GM18502 (cell line): ENCODE results near the gene CADM4.
"Not testable (repeated sequence)": the region's sequence is repeated elsewhere in the genome, so short reads cannot be mapped to it uniquely, and the experiment has no call there.

Experiments
- ATAC-seq: cut with Tn5 transposase; IDR thresholded peaks from one replicate; pipeline ENCODE4 v1.9.1; 2021; ENCODE audit warnings: mild to moderate bottlenecking; ENCODE audit not compliant: unreplicated experiment, poor library complexity

CADM4 gene

DNA sequence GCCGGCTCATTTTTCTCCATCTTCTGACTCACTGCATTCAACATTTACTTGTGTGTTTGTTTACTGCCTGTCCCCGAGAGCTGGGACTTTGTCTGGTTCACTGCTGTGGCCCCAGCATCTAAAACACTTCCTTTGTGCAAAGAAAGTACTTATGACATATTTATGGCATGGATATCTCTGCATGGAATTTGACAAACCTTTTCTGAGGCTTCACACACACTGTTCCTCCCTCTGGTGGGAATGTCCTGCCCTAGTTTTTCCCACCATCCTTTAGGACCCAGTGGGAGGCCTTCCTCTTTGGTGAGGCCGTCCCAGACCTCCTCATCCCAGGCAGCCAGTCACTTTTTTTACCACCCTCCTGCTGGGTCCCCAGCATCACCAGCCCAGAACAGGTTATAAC lies 29.2 kb downstream of the CADM4 start:
- ATAC-seq = no peak

DNA sequence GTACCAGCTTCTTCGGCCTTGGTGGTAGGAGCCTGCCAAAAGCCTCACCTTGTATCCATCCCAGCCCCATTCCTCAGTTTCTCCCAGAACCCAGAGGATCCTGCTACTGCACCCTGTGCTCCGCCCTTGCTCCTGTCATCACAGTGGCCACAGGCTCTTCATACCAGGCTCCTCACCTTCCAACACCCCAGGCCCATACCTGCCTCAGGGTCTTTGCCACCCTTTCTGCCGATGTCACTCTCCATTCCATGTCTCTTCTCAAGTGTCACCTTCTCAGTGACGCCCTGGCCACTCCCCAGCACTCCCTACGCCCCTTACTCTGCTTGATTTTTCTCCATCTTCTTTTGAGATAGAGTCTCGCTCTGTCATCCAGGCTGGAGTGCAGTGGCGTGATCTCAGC lies 29.8 kb downstream of the CADM4 start:
- no peak for ATAC-seq

DNA sequence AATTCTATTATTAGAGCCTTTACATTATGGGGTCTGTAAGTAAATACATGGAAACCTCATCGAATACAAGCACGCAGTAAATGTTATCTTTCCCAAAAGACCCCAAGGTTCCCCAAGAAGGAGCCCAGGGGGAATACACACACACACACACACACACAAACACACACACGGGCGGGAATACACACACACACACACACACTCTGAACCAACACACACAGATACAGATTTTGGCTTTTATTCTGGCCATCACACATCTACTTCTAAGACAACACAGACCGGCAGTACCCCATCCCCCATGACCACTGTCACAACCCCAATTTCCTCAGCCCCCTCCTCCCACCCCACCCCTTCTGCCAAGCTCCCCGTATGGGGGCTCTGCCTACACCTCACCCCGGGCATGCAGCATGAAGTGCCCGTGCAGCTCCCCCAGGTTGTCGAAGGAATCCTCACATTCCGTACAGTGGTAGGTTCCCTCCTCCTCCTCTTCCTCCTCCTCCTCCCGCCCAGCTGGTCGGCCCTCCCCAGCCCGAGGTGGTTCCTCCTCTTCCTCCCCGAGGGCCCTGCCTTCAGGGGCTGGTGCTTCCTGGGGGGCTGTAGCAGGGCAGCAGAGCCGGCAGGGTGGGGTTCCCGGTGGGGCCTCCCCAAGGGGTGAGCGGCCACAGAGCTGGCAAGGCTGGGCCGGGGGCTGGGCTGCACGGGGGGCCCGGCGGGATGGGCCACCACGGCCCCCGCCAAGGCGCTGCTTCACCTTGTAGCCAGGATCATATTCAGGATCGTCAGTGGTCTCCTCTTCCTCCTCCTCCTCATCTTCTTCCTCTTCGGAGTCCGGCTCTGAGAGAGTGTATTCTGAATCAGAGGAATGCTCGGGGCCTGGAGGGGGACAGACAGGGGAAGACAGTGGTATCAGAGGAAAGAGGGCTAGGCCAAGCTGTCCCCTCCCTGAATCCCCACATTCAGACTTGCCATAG lies 32.1 kb downstream of the CADM4 start:
- no peak for ATAC-seq

DNA sequence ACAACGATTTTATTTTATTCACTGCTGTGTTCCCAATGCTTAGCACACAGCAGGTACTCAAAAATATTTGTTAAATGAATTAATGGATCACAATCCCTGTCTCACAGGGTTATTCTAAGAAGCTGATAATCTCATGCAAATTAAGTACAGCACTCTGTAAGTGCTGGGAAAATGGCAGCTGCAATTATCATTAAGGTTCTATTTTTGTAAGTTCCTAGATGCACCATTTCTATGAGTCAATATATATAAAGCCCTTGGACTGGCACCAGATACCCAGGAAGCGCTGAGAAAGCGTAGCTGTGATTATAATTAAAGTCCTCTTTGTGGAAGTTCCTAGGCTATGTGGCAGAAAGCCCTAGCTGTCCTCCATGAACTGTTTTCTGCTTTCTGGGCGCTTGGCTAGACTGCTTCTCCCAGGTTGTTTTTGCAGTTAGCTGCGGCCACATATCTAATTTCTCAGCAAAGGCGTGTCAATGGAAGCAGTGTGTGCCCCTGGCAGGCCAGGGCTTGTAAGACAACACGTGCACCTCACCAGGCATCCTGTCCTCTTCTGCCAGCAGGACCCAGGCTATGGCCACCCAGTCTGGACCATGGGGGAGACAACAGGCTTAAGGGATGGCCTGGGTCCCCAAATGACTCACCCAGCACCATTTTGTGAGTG lies 33.0 kb downstream of the CADM4 start:
- no peak for ATAC-seq

DNA sequence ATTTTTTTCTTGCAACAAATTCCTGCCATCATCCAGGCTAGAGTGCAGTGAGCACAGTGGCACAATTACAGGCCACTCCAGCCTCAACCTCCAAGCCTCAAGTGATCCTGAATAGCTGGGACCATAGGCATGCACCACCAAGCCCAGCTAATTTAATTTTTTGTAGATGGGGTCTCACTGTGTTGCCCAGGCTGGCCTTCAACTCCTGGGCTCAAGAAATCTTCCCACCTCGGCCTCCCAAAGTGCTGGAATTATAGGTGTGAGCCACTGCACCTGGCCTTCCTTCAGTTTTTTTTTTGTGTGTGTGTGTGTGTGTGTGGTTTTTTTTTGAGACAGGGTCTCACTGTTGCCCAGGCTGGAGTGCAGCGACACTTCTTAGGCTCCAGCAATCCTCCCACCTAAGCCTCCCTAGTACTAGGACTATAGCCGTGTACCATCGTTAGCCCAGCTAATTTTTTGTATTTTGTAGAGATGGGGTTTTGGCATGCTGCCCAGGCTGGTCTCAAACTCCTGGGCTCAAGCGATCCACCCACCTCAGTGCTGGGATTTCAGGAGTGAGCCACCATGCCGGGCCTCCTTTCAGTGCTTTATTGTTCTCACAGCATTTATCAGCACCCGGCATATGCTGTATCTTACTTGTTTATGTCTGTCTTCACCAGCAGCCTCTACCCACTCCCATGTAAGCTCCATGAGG lies 33.6 kb downstream of the CADM4 start:
- ATAC-seq = no peak

DNA sequence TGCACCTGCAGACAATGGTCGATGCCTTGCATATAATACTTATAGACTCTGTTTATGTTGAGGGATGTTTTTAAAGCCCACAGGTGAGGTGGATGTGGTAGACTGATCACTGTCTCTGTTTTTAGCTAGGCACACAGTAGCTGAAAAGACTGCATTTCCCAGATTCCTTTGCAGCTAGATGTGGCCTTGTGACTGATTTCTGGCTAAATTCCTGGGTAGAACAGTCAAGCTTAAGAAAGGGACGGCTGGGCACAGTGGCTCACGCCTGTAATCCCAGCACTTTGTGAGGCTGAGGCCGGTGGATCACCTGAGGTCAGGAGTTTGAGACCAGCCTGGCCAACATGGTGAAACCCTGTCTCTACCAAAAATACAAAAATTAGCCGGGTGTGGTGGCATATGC lies 39.3 kb downstream of the CADM4 start:
- ATAC-seq = not testable (repeated sequence)

DNA sequence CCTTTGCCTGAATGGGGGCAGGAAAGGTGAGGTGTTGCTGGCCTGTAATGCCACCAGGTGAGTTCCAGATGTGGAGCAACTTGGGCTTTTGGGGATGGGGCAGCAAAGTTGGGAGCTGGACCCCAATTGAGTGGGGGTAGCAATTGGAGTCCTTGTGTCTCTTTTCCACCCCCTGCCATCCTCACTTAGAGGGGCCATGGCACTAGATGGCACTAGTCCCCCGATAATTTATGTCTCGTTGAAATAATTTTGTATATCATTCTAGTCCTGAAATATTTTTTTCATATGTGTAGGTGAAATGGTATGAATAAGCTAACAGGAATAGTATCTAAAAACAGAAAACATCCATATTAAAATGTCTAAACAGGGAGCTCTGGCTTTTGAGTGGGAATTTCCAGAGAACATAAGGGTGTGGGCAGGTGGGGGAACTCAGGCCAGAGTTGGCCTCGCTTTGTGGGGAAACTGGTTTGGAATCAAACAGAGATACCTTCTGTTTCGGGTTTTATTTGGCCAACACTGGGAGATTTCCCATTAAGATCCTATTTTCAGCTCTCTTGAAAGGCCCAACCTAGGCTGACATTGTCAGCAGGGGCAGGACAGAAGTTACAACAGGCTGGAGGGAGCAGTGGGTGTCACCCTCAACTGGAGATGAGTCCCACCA lies 39.9 kb downstream of the CADM4 start:
- ATAC-seq = no peak

DNA sequence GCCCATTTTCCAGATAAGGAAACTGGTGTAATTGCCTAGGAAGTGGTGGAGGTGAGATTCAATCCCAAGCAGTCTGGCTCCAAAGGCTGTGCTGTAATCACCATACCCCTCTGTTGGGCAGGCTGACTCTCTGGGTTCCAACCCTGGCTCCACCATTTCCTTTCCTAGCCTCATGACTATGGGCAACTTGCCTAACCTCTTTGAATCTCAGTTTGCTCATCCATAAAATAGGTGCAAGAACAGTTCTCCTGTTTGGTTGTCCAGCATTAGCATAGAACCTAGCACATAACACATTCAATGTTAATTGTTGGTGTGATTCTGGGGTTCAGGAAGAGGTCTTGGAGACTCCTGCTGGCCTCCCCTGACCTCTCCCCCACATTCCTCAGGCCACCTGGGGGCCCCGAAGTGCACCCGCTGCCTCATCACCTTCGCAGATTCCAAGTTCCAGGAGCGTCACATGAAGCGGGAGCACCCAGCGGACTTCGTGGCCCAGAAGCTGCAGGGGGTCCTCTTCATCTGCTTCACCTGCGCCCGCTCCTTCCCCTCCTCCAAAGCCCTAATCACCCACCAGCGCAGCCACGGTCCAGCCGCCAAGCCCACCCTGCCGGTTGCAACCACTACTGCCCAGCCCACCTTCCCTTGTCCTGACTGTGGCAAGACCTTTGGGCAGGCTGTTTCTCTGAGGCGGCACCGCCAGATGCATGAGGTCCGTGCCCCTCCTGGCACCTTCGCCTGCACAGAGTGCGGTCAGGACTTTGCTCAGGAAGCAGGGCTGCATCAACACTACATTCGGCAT lies 41.0 kb downstream of the CADM4 start:
- no peak for ATAC-seq

DNA sequence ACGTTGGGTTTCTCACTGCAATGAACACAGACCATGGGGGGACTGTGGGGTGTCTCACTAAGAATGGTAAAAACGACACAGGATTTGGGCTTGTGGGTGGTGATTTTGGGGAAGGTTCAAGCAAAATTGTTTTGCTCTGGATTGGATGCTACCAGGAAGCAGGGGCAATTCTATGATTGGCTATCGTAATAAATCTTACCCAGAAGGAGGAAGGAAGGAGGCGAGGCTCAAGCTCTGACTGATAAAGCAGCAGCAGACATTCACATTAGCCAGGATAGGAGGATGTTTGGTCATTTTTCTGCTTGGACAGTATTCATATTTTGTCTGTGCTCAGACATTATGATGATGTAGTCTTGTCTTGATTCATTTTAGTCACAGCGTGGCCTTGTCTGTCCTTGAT lies 41.8 kb downstream of the CADM4 start:
- ATAC-seq = no peak

DNA sequence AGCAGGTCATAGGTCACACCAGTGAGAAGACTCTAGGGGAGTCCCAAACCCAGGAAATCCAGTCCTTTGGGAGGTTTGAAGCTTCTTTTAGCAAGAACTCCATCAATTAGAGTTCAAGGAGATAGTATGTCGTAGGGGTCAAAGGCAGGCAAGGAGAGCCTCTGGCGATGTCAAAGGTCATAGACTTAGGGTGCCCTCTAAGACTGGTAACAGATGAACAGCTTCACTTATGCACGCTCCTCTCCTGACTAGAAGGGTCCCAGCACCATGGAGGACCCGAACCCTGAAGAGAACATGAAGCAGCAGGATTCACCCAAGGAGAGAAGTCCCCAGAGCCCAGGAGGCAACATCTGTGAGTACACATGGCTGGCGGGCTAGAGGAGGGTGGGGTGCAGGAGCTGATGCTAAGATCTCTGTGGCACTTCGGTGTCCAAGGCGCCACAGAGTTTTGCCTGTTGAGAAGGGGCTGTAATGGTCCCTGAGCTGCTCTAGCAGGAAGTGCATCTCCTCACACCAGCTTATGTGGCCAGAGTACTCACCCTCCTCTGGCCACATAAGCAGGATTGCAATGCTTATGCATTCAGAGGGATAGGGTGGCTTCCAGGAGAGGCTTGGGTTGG lies 42.7 kb downstream of the CADM4 start:
- no peak for ATAC-seq

DNA sequence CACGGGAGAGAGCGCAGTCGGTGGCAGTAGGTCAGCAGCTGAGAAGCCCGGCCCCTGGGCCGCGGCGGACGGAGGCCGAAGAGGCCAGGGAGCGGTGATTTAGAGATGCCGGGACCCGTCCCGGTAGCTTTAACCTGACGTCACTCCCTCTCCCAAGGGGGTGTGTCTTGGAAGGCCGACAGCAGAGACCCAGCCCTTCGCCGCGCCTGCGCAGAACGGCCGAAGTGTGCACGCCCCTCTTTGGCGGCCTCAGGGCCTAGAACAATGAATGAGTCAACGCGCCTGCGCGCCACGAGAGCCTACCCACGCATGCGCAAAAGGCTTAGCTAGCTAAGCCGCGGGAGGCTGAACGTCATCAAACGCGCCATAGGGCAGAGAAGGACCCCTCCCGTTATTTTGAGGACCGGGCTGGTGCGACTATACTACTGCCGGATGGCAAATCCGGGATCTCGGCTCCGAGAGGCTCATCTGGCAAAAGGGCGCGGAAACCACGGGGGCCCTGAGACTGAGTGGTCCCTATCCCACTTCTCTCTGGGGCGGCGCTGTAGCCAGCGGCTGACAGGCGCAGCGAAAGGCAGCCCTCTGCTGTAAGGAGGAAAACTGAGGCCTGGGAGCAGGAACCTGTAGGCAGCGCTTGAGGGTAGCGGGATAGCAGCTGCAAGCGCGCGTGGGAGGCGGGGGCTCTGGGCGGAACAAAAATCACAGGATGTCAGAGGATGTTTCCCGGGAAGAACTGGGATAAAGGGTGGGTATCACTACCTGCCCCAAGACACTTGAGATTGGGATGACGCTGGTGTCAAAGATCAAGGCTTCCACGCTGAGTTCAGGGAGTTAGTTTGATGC lies 43.4 kb downstream of the CADM4 start, which contains the start of the genes IRGQ and ZNF576:
Gene IRGQ (minus strand): TSS at position 136 of the 843 bp plus-strand sequence. CDS start 796 bp downstream, outside the sequence.
Gene ZNF576 (plus strand): TSS at position 597 of the 843 bp plus-strand sequence. CDS start 514 bp downstream, outside the sequence.
- ATAC-seq = peak; percentile 75

DNA sequence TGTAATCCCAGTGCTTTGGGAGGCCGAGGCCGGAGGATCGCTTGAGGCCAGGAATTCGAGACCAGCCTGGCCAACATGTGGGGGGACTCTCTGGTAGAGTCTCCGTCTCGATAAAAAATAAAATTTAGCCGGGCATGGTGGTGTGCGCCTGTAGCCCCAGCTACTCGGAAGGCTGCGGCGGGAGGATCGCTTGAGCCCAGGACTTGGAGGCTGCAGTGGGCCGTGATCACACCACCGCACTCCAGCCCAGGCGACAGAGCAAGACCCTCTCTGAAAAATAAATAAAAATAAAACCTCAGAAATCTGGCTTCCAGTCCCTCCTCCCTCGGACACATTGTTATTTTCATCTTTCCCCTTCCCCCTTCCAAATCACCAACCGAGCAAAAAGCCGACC lies 44.0 kb downstream of the CADM4 start:
- ATAC-seq = peak; percentile 4

DNA sequence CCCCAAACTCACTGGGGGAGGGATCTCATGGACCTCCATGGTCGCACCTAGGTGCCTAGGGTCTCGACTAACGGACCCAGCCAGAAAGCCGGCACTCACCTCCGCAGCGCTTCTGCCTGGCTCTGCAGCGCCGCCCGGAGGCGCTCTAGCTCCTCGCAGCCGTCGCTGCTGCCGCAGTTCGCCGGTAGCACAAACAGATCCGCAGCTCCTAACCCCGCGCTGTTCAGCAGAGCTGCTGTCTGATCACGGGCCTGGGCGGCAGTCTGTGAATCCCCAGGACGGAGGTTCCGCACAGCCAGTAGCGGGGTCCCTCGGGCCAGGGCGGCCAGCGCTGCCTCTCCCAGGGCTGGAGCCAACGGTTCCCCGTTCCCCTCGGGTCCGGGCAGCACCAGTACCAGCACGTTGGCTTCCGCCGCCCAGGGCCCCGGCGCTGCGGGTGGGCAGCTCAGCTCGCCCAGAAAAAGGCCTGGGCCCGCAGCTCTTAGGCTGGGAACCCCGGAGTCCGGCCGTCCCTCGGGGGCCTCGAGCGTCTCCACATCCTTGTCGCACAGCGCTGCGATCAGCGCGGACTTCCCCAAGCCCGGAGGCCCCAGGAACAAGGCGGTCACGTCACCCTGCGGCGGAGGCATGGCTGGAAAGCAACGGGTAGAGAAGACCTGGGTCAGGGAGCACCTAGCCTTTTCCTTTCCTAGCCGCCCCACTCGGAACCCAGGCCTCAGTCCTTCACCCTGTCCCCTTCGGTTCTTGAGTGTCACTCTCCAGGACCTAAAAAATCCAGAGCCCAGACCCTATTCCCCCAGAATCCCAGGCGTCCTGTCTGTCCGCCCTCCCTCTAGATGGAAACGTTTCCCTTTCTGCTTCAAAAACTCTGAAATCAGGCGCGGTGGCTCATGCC lies 44.7 kb downstream of the CADM4 start:
- ATAC-seq = no peak

DNA sequence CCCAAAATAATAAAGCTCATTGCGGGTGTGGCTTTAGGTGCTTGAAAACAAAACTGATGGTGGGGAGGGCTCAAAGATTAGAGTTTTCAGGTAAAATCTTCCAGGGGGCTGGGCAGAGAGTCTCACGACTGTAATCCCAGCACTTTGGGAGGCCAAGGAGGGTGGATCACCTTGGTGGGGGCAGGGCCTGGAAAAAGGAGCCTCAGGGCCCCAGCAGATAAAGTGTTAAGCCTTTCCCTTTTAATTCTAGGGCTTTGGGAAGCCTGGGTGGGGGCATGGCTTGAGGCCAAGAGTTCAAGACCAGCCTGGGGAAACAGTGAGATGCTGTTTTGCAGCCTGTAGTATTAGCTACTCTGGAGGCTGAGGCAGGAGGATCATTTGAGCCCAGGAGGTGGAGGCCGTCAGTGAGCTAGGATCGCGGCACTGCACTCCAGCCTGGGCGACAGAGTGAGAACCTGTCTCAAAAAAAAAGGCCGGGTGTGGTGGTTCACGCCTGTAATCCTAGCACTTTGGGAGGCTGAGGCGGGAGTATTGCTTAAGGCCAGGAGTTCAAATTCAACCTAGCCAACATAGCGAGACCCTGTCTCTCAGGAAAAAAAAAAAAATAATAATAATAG lies 45.5 kb downstream of the CADM4 start:
- ATAC-seq = no peak

DNA sequence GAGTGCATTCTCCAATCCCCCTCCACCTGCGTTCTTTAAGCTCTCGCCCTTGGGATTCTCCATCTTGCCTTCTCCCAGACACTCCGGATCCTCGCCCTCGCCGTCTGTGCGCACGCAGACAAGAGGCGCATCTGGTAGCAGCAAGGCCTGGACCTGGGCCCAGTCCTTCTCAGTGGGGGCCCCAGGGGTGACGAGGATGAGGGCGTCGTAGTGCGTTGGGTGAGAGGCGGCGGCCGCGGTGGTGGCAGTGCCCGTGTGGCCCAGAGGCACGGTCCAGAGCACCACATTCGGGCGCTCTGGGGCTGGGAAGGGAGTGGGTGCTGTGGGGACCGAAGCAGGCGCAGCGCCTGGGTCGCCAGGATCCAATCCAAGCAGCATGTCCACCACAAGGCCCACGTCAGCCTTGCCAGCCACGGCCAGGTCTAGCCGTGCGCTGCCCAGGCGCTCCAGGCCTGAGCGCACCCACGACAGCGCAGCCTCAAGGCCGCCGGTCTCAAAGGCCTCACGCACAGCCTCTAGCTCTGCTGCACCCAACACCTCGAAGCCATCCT lies 46.8 kb downstream of the CADM4 start:
- ATAC-seq = no peak
